HepG2 (cell line): Measurements from ENCODE around the gene PCSK5. TPM values are rescaled to one million over a fixed set of nuclear protein-coding genes. Genes with fewer than 3 reads are reported as not detected.

Experiments
- ATF1 ChIP-seq: IDR thresholded peaks from 2 replicates; pipeline ENCODE4 v1.6.1; 2016; ENCODE audit warnings: mild to moderate bottlenecking, control low read depth
- ATF6 ChIP-seq: sonication (generic); formaldehyde crosslinking; conservative IDR thresholded peaks from 2 replicates; pipeline ENCODE4 v1.4.0; 2020; ENCODE audit warnings: missing genetic modification reagents
- EP300 ChIP-seq, 3 experiments: sonication (generic) in 1 of 3; formaldehyde crosslinking in 1 of 3; IDR thresholded peaks; 2 replicates each; pipeline versions ENCODE4 v1.5.1 to v1.6.1; 2011 to 2020; ENCODE audit warnings: low read depth in 2 of 3, low read length in 2 of 3, borderline replicate concordance in 1 of 3, improper control_type of control experiment in 1 of 3, mild to moderate bottlenecking in 1 of 3, missing genetic modification reagents in 1 of 3, moderate library complexity in 1 of 3
- GRHL1 ChIP-seq: sonication (generic); formaldehyde crosslinking; conservative IDR thresholded peaks from 2 replicates; pipeline ENCODE4 v1.8.0; 2022; ENCODE audit warnings: missing genetic modification reagents
- HNF4A ChIP-seq: sonication (generic); formaldehyde crosslinking; IDR thresholded peaks from 2 replicates; pipeline ENCODE4 v1.4.0; 2020; ENCODE audit warnings: missing genetic modification reagents
- REL ChIP-seq: sonication (generic); formaldehyde crosslinking; conservative IDR thresholded peaks from 2 replicates; pipeline ENCODE4 v1.8.0; 2022; ENCODE audit warnings: mild to moderate bottlenecking, missing genetic modification reagents, moderate library complexity
- ZNF225 ChIP-seq: sonication (generic); formaldehyde crosslinking; IDR thresholded peaks from 2 replicates; pipeline ENCODE4 v1.4.0; 2020; ENCODE audit warnings: mild to moderate bottlenecking, missing genetic modification reagents
- ZNF235 ChIP-seq: sonication (generic); formaldehyde crosslinking; IDR thresholded peaks from 2 replicates; pipeline ENCODE4 v1.8.1; 2023; ENCODE audit warnings: mild to moderate bottlenecking, missing genetic modification reagents, borderline replicate concordance
- ZNF350 ChIP-seq: sonication (generic); formaldehyde crosslinking; IDR thresholded peaks from 2 replicates; pipeline ENCODE4 v1.4.0; 2020; ENCODE audit warnings: mild to moderate bottlenecking, low read depth, missing genetic modification reagents, borderline replicate concordance
- ZNF530 ChIP-seq: sonication (generic); formaldehyde crosslinking; IDR thresholded peaks from 2 replicates; pipeline ENCODE4 v1.5.0; 2020; ENCODE audit warnings: low read depth, mild to moderate bottlenecking, missing genetic modification reagents
- polyA plus RNA-seq, 8 experiments: library from polyadenylated mRNA; depleted of rRNA in 3 of 8; stranded (reverse) in 7 of 8; unstranded in 1 of 8; fragments of >200 nt; fragmentation: Illumina TruSeq in 4 of 8; extraction: Trizol in 4 of 8; gene quantifications; 2 replicates each; pipeline versions ENCODE4 v1.2.1 to v1.2.3, GENCODE V29; 2011 to 2016; ENCODE audit warnings: low read depth in 4 of 8, missing spikeins in 1 of 8, mixed read lengths in 1 of 8; ENCODE audit not compliant: insufficient read depth in 1 of 8
- total RNA-seq, 5 experiments: library from RNA; depleted of rRNA; stranded (reverse); fragments of >200 nt; fragmentation: Illumina TruSeq; extraction: Trizol; gene quantifications; 2 replicates each; pipeline ENCODE4 v1.2.3, GENCODE V29; 2016; ENCODE audit warnings: low read depth in 1 of 5
- TF ChIP-seq, protein P1 (sequence below): IDR thresholded peaks from 2 replicates; pipeline ENCODE4 v1.4.0; 2020; ENCODE audit warnings: mild to moderate bottlenecking, missing genetic modification reagents
- TF ChIP-seq, protein P2 (sequence below): IDR thresholded peaks from 2 replicates; pipeline ENCODE4 v1.6.1; 2016; ENCODE audit warnings: low read depth, missing genetic modification reagents, missing compliant biosample characterization

Gene PCSK5
- total and polyA plus RNA-seq, 2 of the 13 experiments (the other 11 are each of a cell fraction or from before 2014, with no cell fraction given), result 0.55 to 0.66 TPM

DNA sequence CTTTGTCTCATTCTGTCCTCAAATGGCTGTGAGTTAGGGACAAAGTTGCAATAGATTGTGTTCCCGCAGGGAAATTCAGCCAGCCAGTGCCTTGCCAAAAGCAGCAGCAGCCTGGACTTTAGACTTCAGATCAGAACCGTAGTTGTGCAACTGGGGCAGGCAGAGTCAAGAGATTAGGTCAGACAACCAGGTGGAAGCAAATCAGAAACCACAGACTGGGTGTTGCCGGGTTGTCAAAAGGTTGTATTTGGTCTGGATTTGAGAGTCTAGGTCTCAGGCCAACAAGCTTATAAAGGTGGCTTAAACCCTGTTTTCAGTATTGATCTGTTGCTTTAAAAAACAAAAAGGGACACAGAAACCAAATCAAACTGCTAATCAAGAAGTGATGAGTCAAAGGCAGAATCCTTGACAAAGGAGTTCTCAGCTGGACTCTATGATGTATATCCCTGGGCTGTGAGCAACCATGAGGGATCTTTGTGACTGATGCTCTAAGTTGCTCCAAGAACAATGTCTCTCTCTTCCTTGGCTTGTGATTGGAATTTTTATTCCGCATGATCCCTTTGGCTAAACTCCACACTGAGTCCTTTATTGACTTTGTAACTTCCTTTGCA, 482.8 kb downstream of the PCSK5 start (continued):
- no peak for TF ChIP-seq ZNF235 (CRISPR knock-in tag)
- TF ChIP-seq GRHL1 (CRISPR knock-in tag), result no peak
- TF ChIP-seq ZNF350 (CRISPR knock-in tag), result peak; percentile 77; the same call in 1 of the 2 replicates
- TF ChIP-seq, protein P1, sequence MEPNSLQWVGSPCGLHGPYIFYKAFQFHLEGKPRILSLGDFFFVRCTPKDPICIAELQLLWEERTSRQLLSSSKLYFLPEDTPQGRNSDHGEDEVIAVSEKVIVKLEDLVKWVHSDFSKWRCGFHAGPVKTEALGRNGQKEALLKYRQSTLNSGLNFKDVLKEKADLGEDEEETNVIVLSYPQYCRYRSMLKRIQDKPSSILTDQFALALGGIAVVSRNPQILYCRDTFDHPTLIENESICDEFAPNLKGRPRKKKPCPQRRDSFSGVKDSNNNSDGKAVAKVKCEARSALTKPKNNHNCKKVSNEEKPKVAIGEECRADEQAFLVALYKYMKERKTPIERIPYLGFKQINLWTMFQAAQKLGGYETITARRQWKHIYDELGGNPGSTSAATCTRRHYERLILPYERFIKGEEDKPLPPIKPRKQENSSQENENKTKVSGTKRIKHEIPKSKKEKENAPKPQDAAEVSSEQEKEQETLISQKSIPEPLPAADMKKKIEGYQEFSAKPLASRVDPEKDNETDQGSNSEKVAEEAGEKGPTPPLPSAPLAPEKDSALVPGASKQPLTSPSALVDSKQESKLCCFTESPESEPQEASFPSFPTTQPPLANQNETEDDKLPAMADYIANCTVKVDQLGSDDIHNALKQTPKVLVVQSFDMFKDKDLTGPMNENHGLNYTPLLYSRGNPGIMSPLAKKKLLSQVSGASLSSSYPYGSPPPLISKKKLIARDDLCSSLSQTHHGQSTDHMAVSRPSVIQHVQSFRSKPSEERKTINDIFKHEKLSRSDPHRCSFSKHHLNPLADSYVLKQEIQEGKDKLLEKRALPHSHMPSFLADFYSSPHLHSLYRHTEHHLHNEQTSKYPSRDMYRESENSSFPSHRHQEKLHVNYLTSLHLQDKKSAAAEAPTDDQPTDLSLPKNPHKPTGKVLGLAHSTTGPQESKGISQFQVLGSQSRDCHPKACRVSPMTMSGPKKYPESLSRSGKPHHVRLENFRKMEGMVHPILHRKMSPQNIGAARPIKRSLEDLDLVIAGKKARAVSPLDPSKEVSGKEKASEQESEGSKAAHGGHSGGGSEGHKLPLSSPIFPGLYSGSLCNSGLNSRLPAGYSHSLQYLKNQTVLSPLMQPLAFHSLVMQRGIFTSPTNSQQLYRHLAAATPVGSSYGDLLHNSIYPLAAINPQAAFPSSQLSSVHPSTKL (CRISPR knock-in tag), result peak; percentile 97
- no peak for TF ChIP-seq REL
- TF ChIP-seq ZNF530 (CRISPR knock-in tag), result no peak
- TF ChIP-seq ATF6, result no peak
- TF ChIP-seq EP300 (IDR thresholded peaks at IDR 0.05; ENCODE audit: low read depth in 2 of 2, low read length in 2 of 2), result peak; percentile 71 to 88; a peak in 3 of 4 replicates
- TF ChIP-seq EP300 (CRISPR knock-in tag; IDR thresholded peaks at IDR 0.05; ENCODE audit: borderline replicate concordance), result peak; percentile 67
- TF ChIP-seq ATF1 (CRISPR knock-in tag), result peak; percentile 53; the same call in 1 of the 2 replicates
- TF ChIP-seq HNF4A (CRISPR knock-in tag), result peak; percentile 100
- TF ChIP-seq, protein P2, sequence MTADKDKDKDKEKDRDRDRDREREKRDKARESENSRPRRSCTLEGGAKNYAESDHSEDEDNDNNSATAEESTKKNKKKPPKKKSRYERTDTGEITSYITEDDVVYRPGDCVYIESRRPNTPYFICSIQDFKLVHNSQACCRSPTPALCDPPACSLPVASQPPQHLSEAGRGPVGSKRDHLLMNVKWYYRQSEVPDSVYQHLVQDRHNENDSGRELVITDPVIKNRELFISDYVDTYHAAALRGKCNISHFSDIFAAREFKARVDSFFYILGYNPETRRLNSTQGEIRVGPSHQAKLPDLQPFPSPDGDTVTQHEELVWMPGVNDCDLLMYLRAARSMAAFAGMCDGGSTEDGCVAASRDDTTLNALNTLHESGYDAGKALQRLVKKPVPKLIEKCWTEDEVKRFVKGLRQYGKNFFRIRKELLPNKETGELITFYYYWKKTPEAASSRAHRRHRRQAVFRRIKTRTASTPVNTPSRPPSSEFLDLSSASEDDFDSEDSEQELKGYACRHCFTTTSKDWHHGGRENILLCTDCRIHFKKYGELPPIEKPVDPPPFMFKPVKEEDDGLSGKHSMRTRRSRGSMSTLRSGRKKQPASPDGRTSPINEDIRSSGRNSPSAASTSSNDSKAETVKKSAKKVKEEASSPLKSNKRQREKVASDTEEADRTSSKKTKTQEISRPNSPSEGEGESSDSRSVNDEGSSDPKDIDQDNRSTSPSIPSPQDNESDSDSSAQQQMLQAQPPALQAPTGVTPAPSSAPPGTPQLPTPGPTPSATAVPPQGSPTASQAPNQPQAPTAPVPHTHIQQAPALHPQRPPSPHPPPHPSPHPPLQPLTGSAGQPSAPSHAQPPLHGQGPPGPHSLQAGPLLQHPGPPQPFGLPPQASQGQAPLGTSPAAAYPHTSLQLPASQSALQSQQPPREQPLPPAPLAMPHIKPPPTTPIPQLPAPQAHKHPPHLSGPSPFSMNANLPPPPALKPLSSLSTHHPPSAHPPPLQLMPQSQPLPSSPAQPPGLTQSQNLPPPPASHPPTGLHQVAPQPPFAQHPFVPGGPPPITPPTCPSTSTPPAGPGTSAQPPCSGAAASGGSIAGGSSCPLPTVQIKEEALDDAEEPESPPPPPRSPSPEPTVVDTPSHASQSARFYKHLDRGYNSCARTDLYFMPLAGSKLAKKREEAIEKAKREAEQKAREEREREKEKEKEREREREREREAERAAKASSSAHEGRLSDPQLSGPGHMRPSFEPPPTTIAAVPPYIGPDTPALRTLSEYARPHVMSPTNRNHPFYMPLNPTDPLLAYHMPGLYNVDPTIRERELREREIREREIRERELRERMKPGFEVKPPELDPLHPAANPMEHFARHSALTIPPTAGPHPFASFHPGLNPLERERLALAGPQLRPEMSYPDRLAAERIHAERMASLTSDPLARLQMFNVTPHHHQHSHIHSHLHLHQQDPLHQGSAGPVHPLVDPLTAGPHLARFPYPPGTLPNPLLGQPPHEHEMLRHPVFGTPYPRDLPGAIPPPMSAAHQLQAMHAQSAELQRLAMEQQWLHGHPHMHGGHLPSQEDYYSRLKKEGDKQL (CRISPR knock-in tag), result peak; percentile 54; the same call in 1 of the 2 replicates
- TF ChIP-seq ZNF225 (CRISPR knock-in tag), result no peak
